Thyroid gland (tissue), 4 donors: ENCODE data around the gene PIK3R5. TPM values are rescaled to one million over a fixed set of nuclear protein-coding genes. Genes with fewer than 3 reads are reported as not detected.

Experiments
- DNase-seq, 2 donors: peaks; one replicate each; pipeline ENCODE4 v3.0.0-alpha.2; 2019
- H3K27ac ChIP-seq, 3 donors: fragments of 200-600 bp; sonication (generic); 1 replicate in 2 of 3; 2 replicates in 1 of 3; pipeline ENCODE4 v1.5.1; 2016 to 2019; ENCODE audit warnings: mild to moderate bottlenecking in 1 of 3, moderate library complexity in 1 of 3
- H3K27me3 ChIP-seq: fragments of 200-600 bp; sonication (generic); one replicate; pipeline ENCODE4 v1.5.1; 2019
- H3K36me3 ChIP-seq, 2 donors: fragments of 200-600 bp; sonication (generic); one replicate each; pipeline ENCODE4 v1.5.1; 2016 to 2019
- H3K4me1 ChIP-seq, 2 donors: fragments of 200-600 bp; sonication (generic); one replicate each; pipeline ENCODE4 v1.5.1; 2017 to 2019
- H3K4me3 ChIP-seq, 3 donors: fragments of 200-600 bp; sonication (generic); replicated peaks in 1 of 3; 1 replicate in 2 of 3; 2 replicates in 1 of 3; pipeline ENCODE4 v1.5.1; 2016; ENCODE audit warnings: mild to moderate bottlenecking in 1 of 3
- H3K9me3 ChIP-seq: fragments of 200-600 bp; sonication (generic); one replicate; pipeline ENCODE4 v1.5.1; 2017
- POLR2A ChIP-seq, 2 donors: fragments of 450-650 bp; IDR thresholded peaks; one replicate each; pipeline ENCODE4 v1.6.1; 2017; ENCODE audit warnings: antibody characterized with exemption in 2 of 2, mild to moderate bottlenecking in 2 of 2, moderate library complexity in 1 of 2
- WGBS, 2 donors: methylation state at CpG; one replicate each; pipeline ENCODE4 v1.1.5; 2017; 5-methylcytosine and 5-hydroxymethylcytosine counted together
- intact Hi-C: fragments of 100-400 bp; cut with DNase I; formaldehyde crosslinking; loops from one replicate; pipeline ENCODE4 v1.15.1; 2023
- total RNA-seq, 4 donors: library from RNA; depleted of rRNA; stranded (reverse); fragments of >200 nt; gene quantifications; one replicate each; pipeline ENCODE4 v1.2.3, GENCODE V29; 2016
- TF ChIP-seq, protein P1 (sequence below), 6 experiments: fragments of 200-600 bp in 3 of 6; fragments of 450-650 bp in 3 of 6; sonication (generic) in 3 of 6; IDR thresholded peaks; one replicate each; pipeline ENCODE4 v1.5.1; 2016 to 2019; ENCODE audit warnings: antibody characterized with exemption in 6 of 6, mild to moderate bottlenecking in 2 of 6, inconsistent platforms in 1 of 6, moderate library complexity in 1 of 6

The PIK3R5 gene
- total RNA-seq, 4 donors from 2014 or later, result 2.3 to 10.6 (median 5.1) TPM

DNA sequence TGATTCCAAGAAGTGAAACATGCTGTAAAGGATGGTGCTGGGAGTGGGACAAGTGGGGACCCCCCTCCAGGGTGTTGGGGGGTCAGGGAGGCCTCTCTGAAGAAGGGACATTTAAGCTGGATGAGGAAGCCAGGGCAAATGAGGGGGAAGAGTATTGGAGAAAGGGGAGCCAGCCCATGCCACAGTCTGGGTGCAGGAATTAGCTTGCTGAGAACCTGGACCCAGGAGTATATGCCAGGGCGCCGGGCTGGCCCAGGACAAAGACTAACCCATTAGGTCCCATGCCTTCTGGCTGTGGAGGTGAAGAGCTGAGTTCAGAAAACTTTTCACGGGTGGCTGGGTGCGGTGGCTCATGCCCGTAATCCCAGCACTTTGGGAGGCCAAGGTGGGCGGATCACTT is 52.4 kb downstream of the PIK3R5 start:
- Histone ChIP-seq H3K27me3 (no peaks in the 10 kb centered on the region), H3K27ac (no peak overlapping the region), H3K4me1 (no peaks in the 10 kb centered on the region), H3K9me3 (no peaks in the 10 kb centered on the region), H3K4me3 (no peak overlapping the region), H3K36me3 (no peaks in the 10 kb centered on the region)
- 91 to 93% methylated on average over 6 of the region's 6 CpGs for WGBS, 2 donors
- no peak for DNase-seq
- TF ChIP-seq, protein P1, sequence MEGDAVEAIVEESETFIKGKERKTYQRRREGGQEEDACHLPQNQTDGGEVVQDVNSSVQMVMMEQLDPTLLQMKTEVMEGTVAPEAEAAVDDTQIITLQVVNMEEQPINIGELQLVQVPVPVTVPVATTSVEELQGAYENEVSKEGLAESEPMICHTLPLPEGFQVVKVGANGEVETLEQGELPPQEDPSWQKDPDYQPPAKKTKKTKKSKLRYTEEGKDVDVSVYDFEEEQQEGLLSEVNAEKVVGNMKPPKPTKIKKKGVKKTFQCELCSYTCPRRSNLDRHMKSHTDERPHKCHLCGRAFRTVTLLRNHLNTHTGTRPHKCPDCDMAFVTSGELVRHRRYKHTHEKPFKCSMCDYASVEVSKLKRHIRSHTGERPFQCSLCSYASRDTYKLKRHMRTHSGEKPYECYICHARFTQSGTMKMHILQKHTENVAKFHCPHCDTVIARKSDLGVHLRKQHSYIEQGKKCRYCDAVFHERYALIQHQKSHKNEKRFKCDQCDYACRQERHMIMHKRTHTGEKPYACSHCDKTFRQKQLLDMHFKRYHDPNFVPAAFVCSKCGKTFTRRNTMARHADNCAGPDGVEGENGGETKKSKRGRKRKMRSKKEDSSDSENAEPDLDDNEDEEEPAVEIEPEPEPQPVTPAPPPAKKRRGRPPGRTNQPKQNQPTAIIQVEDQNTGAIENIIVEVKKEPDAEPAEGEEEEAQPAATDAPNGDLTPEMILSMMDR (IDR thresholded peaks at IDR 0.05), result no peak
- TF ChIP-seq POLR2A (IDR thresholded peaks at IDR 0.05), result no peak
- intact Hi-C loops, result no loop called here

DNA sequence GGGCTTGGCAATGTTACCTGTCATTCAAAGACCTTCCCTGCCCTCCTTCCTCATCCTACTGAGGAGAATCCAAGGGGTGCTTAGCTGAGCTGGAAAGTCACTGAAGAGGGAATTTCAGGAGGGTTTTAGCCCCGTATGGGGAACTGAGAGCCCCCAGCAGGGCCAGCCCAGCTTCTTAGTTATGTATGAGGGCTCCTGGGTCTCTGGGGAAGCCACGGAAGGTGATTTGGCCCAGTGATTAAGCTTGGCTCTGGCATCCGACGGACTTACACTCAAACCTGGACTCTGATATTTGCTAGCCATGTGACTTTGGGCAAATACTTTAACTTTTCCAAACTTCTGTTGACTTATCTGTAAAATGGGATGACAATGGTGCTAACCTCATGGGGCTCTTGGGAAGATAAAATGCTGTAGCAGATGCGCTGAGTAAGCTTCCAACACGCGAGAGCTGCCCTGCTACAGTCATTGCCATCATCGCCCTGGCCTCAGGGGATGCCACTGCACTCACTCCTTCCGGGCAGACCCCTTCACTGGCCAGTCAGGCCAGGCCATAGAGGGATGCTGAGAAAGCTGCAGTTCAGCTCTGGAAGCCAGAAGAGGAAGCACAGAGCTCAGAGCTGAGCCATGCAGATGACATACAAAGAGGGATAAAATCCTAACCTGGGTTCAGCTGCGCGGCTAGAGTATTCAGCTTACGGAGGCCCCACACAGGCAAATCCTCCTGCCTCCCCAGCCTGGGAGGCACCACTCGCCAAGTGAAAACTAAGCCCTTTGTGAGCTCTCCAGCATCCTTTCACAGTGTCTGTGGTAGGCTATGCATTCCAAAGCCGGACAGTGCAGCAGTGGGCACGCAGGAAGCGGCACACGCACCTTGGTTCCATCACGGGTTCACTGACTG is 53.2 kb downstream of the PIK3R5 start:
- intact Hi-C loops, result no loop called here
- no peaks in the 10 kb centered on the region for H3K36me3 ChIP-seq
- no peak overlapping the region for H3K4me3 ChIP-seq
- no peak for TF ChIP-seq POLR2A (IDR thresholded peaks at IDR 0.05)
- TF ChIP-seq, protein P1 (IDR thresholded peaks at IDR 0.05), result no peak
- WGBS, 2 donors, result 79 to 83% methylated on average over 14 to 18 of the region's 18 CpGs
- no peaks in the 10 kb centered on the region for H3K9me3 ChIP-seq
- no peak overlapping the region for H3K27ac ChIP-seq
- DNase-seq, result no peak
- no peaks in the 10 kb centered on the region for H3K4me1 ChIP-seq
- no peaks in the 10 kb centered on the region for H3K27me3 ChIP-seq

DNA sequence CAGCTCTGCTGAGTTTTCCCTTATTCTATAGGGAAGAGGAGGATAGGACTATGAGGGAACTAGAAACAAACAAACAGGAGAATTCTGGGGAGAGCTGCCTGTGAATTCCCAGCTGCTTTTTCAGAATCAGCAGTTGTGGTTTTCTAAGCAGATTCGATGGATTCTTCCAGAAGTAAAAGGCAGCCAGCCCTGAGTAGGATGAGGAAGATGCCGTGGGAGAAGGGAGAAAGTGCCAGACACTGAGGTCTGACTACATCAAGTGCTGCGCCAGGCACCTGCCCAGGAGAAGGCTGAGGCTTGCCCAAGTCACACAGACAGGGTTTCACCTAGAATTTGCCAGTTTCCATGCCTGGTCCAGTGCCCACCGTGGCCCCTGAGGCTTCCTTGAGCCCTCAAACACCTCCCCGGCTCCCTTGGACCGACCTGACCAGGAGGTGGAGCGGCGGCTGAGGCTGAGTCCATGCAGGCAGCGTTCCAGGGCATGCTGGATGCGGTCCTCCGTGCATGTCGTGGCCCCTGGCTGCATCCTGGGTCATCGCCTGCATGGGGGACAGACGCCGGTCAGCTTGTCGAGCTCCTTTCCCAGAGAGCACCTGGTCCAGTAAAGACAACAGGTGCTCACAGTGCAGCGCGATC is 54.4 kb downstream of the PIK3R5 start:
- intact Hi-C loops, result no loop called here
- no peak overlapping the region for H3K27ac ChIP-seq
- H3K4me3 ChIP-seq, result no peak overlapping the region
- TF ChIP-seq, protein P1 (IDR thresholded peaks at IDR 0.05), result no peak
- no peak for TF ChIP-seq POLR2A (IDR thresholded peaks at IDR 0.05)
- H3K9me3 ChIP-seq, result no peaks in the 10 kb centered on the region
- no peak for DNase-seq
- no peaks in the 10 kb centered on the region for H3K27me3 ChIP-seq
- WGBS, 2 donors, result 77 to 82% methylated on average over 6 to 16 of the region's 18 CpGs
- H3K4me1 ChIP-seq, result no peaks in the 10 kb centered on the region
- H3K36me3 ChIP-seq, result no peaks in the 10 kb centered on the region

DNA sequence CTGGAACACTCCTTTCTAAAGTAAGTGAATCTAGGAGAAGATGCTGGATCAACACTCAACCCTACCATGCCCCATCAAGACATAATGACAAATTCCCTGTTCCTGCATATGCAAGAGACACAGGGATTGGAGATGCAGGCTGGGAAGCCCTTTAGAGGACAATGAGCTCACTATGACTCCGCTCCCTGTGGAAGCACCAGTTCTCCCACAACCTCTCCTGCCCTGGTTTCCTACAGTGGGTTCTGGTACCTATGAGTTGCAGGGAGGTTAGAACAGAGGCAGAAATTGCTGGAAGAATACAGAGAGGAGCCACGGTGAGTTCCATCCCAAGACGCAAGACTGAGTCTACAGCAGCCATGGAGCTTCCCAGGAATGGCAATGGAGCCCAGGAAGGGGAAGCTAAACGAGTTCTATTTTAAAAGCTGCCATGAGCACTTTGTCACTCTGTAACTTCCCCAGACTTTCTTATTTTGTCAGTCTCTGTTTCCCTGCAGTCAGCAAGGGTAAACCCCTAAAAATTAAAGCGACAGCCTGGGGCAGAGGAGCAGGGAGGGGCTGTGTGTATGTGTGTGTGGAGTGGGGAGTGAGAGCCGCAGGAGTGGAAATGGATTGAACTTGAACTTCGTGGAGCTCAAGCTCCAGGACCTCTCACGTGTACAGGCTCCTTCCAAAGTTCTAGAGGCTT is 55.8 kb downstream of the PIK3R5 start:
- H3K27ac ChIP-seq, result no peak overlapping the region
- DNase-seq, result no peak
- TF ChIP-seq, protein P1 (IDR thresholded peaks at IDR 0.05), result no peak
- no peak for TF ChIP-seq POLR2A (IDR thresholded peaks at IDR 0.05)
- no peaks in the 10 kb centered on the region for H3K27me3 ChIP-seq
- no peaks in the 10 kb centered on the region for H3K4me1 ChIP-seq
- H3K9me3 ChIP-seq, result no peaks in the 10 kb centered on the region
- intact Hi-C loops, result no loop called here
- no peaks in the 10 kb centered on the region for H3K36me3 ChIP-seq
- no peak overlapping the region for H3K4me3 ChIP-seq
- WGBS, 2 donors, result 65 to 69% methylated on average over 8 of the region's 8 CpGs
